H1 (cell line): ENCODE measurements around the gene COL2A1. TPM values are rescaled to one million over a fixed set of nuclear protein-coding genes. Genes with fewer than 3 reads are reported as not detected.
A peak's percentile ranks its signal among the peaks of the same experiment; 100 is the strongest.

ENCODE experiments used
- CTCF ChIA-PET: fragments of 300-600 bp; sonication (Branson Sonifier 250); formaldehyde crosslinking; loops from one replicate; lab custom pipeline; 2021; ENCODE audit not compliant: partially characterized antibody; lab: Charles Lee
- POLR2A ChIA-PET: fragments of 300-600 bp; sonication (Branson Sonifier 250); formaldehyde crosslinking; loops from one replicate; lab custom pipeline; 2021; ENCODE audit warnings: inconsistent platforms; ENCODE audit not compliant: partially characterized antibody; lab: Charles Lee
- DNase-seq, 2 experiments: peaks; one replicate each; pipeline versions ENCODE4 v3.0.0 to v3.0.0-alpha.2; 2010 to 2022; ENCODE audit warnings: low spot score in 2 of 2, low read depth in 1 of 2, mixed read lengths in 1 of 2
- FAIRE-seq: peaks from 2 replicates; lab custom pipeline; 2011; peaks lifted over from hg19 to GRCh38; lab: Jason Lieb, UNC
- H2AFZ ChIP-seq: 2 replicates; pipeline ENCODE4 v1.8.1; 2012; ENCODE audit warnings: low read length, inconsistent platforms
- H2AK5ac ChIP-seq: 2 replicates; pipeline ENCODE4 v1.6.1; 2013; ENCODE audit warnings: low read depth, low read length
- H2BK120ac ChIP-seq: replicated peaks from 2 replicates; pipeline ENCODE3; 2013; ENCODE audit warnings: low read depth, low read length, inconsistent platforms
- H2BK12ac ChIP-seq: 2 replicates; pipeline ENCODE4 v1.6.1; 2013; ENCODE audit warnings: low read depth, low read length
- H2BK15ac ChIP-seq: 2 replicates; pipeline ENCODE4 v1.6.1; 2013; ENCODE audit warnings: low read length
- H2BK20ac ChIP-seq: 2 replicates; pipeline ENCODE4 v1.6.1; 2013; ENCODE audit warnings: low read length
- H2BK5ac ChIP-seq: 2 replicates; pipeline ENCODE4 v1.6.1; 2013; ENCODE audit warnings: low read depth, low read length
- H3K14ac ChIP-seq: 2 replicates; pipeline ENCODE4 v1.6.1; 2013; ENCODE audit warnings: inconsistent platforms; ENCODE audit not compliant: insufficient read length
- H3K18ac ChIP-seq: 2 replicates; pipeline ENCODE4 v1.6.1; 2013; ENCODE audit warnings: low read length; ENCODE audit errors: extremely low read depth
- H3K23ac ChIP-seq: 2 replicates; pipeline ENCODE4 v1.6.1; 2013; ENCODE audit warnings: inconsistent platforms; ENCODE audit not compliant: insufficient read length
- H3K23me2 ChIP-seq: 2 replicates; pipeline ENCODE4 v1.6.1; 2013; ENCODE audit warnings: low read depth, low read length
- H3K27ac ChIP-seq: 2 replicates; pipeline ENCODE4 v1.6.1; 2011; ENCODE audit warnings: low read depth, low read length, inconsistent platforms
- H3K27me3 ChIP-seq, 4 experiments: replicated peaks in 1 of 4; 1 replicate in 1 of 4; 2 replicates in 3 of 4; pipeline versions ENCODE4 v1.6.1 to v1.8.1; 2011 to 2013; ENCODE audit warnings: low read length in 3 of 4, mild to moderate bottlenecking in 3 of 4, inconsistent platforms in 2 of 4, mixed read lengths in 2 of 4, moderate library complexity in 1 of 4; ENCODE audit not compliant: control insufficient read depth in 3 of 4, insufficient read depth in 3 of 4; ENCODE audit errors: extremely low read depth in 1 of 4
- H3K36me3 ChIP-seq, 4 experiments: 2 replicates each; pipeline versions ENCODE4 v1.6.1 to v1.8.1; 2011 to 2013; ENCODE audit warnings: mild to moderate bottlenecking in 4 of 4, low read length in 3 of 4, moderate library complexity in 2 of 4, control low read depth in 1 of 4, inconsistent platforms in 1 of 4; ENCODE audit not compliant: insufficient read depth in 4 of 4, control insufficient read depth in 2 of 4
- H3K4ac ChIP-seq: replicated peaks from 2 replicates; pipeline ENCODE3; 2013; ENCODE audit warnings: low read length, low read depth, mixed read lengths, inconsistent platforms; ENCODE audit not compliant: insufficient read length
- H3K4me1 ChIP-seq, 4 experiments: replicated peaks in 1 of 4; 1 replicate in 1 of 4; 2 replicates in 3 of 4; pipeline versions ENCODE4 v1.6.1 to v1.8.1; 2011 to 2013; ENCODE audit warnings: low read length in 3 of 4, inconsistent platforms in 2 of 4, mixed read lengths in 1 of 4; ENCODE audit not compliant: insufficient read depth in 4 of 4, control insufficient read depth in 3 of 4
- H3K4me2 ChIP-seq, 2 experiments: 2 replicates each; pipeline versions ENCODE4 v1.6.1 to v1.8.1; 2011 to 2013; ENCODE audit warnings: low read depth in 2 of 2, low read length in 2 of 2, control low read depth in 1 of 2, inconsistent platforms in 1 of 2, mild to moderate bottlenecking in 1 of 2; ENCODE audit not compliant: insufficient read depth in 1 of 2
- H3K4me3 ChIP-seq, 4 experiments: fragments of 200-600, 300-600 bp in 1 of 4; sonication (generic), shearing (Covaris generic), sonication (Bioruptor Twin) in 1 of 4; 2 replicates each; pipeline versions ENCODE4 v1.5.1 to v1.8.1; 2011 to 2016; ENCODE audit warnings: low read length in 4 of 4, low read depth in 3 of 4, control low read depth in 2 of 4, inconsistent platforms in 2 of 4, mild to moderate bottlenecking in 2 of 4, mixed read lengths in 1 of 4, moderate library complexity in 1 of 4; ENCODE audit not compliant: insufficient read depth in 2 of 4; ENCODE audit errors: extremely low read depth in 1 of 4
- H3K56ac ChIP-seq: replicated peaks from 2 replicates; pipeline ENCODE3; 2013; ENCODE audit warnings: low read depth, mild to moderate bottlenecking, mixed read lengths, low read length, inconsistent platforms; ENCODE audit not compliant: insufficient read length
- H3K79me1 ChIP-seq: 2 replicates; pipeline ENCODE4 v1.6.1; 2013; ENCODE audit warnings: low read depth, low read length, control low read depth
- H3K79me2 ChIP-seq, 2 experiments: 2 replicates each; pipeline versions ENCODE4 v1.6.1 to v1.8.1; 2012 to 2013; ENCODE audit warnings: low read length in 2 of 2, mild to moderate bottlenecking in 2 of 2, inconsistent platforms in 1 of 2; ENCODE audit not compliant: insufficient read depth in 2 of 2, control insufficient read depth in 1 of 2
- H3K9ac ChIP-seq, 4 experiments: replicated peaks in 1 of 4; 1 replicate in 1 of 4; 2 replicates in 3 of 4; pipeline versions ENCODE4 v1.6.1 to v1.8.1; 2011 to 2013; ENCODE audit warnings: low read depth in 3 of 4, low read length in 3 of 4, control low read depth in 2 of 4, mild to moderate bottlenecking in 2 of 4, moderate library complexity in 2 of 4, inconsistent platforms in 1 of 4; ENCODE audit errors: extremely low read depth in 1 of 4
- H3K9me3 ChIP-seq, 2 experiments: 2 replicates each; pipeline versions ENCODE4 v1.6.1 to v1.8.1; 2012 to 2013; ENCODE audit warnings: mild to moderate bottlenecking in 2 of 2, moderate library complexity in 2 of 2, control low read depth in 1 of 2, inconsistent platforms in 1 of 2, low read depth in 1 of 2, low read length in 1 of 2, mixed read lengths in 1 of 2; ENCODE audit not compliant: insufficient read depth in 2 of 2
- H4K20me1 ChIP-seq, 2 experiments: replicated peaks in 1 of 2; 2 replicates each; pipeline versions ENCODE3 to v1.8.1; 2011 to 2013; ENCODE audit warnings: inconsistent platforms in 2 of 2, low read length in 2 of 2, mild to moderate bottlenecking in 1 of 2; ENCODE audit not compliant: insufficient read depth in 2 of 2, control insufficient read depth in 1 of 2
- H4K5ac ChIP-seq: 2 replicates; pipeline ENCODE4 v1.6.1; 2013; ENCODE audit warnings: low read length, low read depth, mixed read lengths, inconsistent platforms; ENCODE audit not compliant: insufficient read length
- H4K8ac ChIP-seq: 2 replicates; pipeline ENCODE4 v1.8.0; 2013; ENCODE audit warnings: mild to moderate bottlenecking, moderate library complexity, low read length, inconsistent platforms; ENCODE audit not compliant: insufficient read depth; ENCODE audit errors: extremely low read depth
- H4K91ac ChIP-seq: replicated peaks from 2 replicates; pipeline ENCODE3; 2013; ENCODE audit warnings: low read length, mixed read lengths, inconsistent platforms; ENCODE audit not compliant: insufficient read length
- CTBP2 ChIP-seq: IDR thresholded peaks from 2 replicates; pipeline ENCODE4 v1.7.0; 2011; ENCODE audit warnings: borderline replicate concordance, mild to moderate bottlenecking, moderate library complexity, mixed read lengths, low read length; ENCODE audit not compliant: insufficient read depth, insufficient read length
- FOSL1 ChIP-seq: IDR thresholded peaks from 2 replicates; pipeline ENCODE4 v1.6.1; 2011; ENCODE audit warnings: mild to moderate bottlenecking, low read depth, low read length, moderate library complexity; ENCODE audit not compliant: insufficient read depth
- MAFK ChIP-seq: IDR thresholded peaks from 2 replicates; pipeline ENCODE4 v1.6.1; 2012; ENCODE audit warnings: low read depth, mild to moderate bottlenecking, improper control_type of control experiment, low read length
- POLR2AphosphoS5 ChIP-seq: IDR thresholded peaks from 2 replicates; pipeline ENCODE4 v1.6.1; 2011; ENCODE audit warnings: low read depth, low read length
- WGBS, 2 experiments: shearing (Covaris generic) in 1 of 2; methylation state at CpG; one replicate each; pipeline versions ENCODE4 v1.1.6 to v1.1.7; 2013 to 2015; ENCODE audit warnings: low lambda C conversion rate in 2 of 2, mixed read lengths in 2 of 2, inconsistent platforms in 1 of 2, low coverage in 1 of 2, missing lambda C conversion rate in 1 of 2; ENCODE audit not compliant: insufficient replicate concordance in 2 of 2, insufficient coverage in 1 of 2, insufficient read length in 1 of 2; ENCODE audit errors: extremely low coverage in 1 of 2, missing lambda C conversion rate in 1 of 2; 5-methylcytosine and 5-hydroxymethylcytosine counted together
- polyA plus RNA-seq, 7 experiments: library from polyadenylated mRNA; depleted of rRNA in 3 of 7; stranded (reverse) in 5 of 7; unstranded in 2 of 7; fragments of >200 nt in 5 of 7; fragments of 200-250 nt in 2 of 7; gene quantifications; 1 replicate in 5 of 7; 2 replicates in 1 of 7; 4 replicates in 1 of 7; pipeline versions ENCODE4 v1.2.1 to v1.2.3, GENCODE V29; 2011 to 2013; ENCODE audit warnings: missing spikeins in 2 of 7, mixed read lengths in 2 of 7
- total RNA-seq: library from RNA; stranded (reverse); fragmentation: NEBNext Ultra II Directional; extraction: Animal tissue kit (Norgen Biotek cat#: 25700); gene quantifications from 2 replicates; pipeline ENCODE4 v1.2.1, GENCODE V29; 2021
- TF ChIP-seq, protein P1 (sequence below): IDR thresholded peaks from 2 replicates; pipeline ENCODE4 v1.6.1; 2012; ENCODE audit warnings: inconsistent platforms

COL2A1 gene
- total and polyA plus RNA-seq, 2 of the 8 experiments (the other 6 are each of a cell fraction or from before 2014, with no cell fraction given): 4.2 to 14.6 TPM

GRCh38 chr12:47954467-47955045 is 49.7 kb downstream of the COL2A1 start:
- DNase-seq (no peak), FAIRE-seq (no peak)
- no peak overlapping the region for H2BK20ac ChIP-seq
- CTCF ChIA-PET: interaction anchor here (0.9 to 8.1 kb wide), 8 partner anchors 9 to 239 kb away, joined by 3 to 82 read pairs (median 4); partner anchors contain the start of genes TMEM106C and VDR
- no peak overlapping the region for H2AFZ ChIP-seq
- H3K14ac ChIP-seq: no peak overlapping the region
- no peaks in the 10 kb centered on the region for H3K36me3 ChIP-seq
- no peaks in the 10 kb centered on the region for H3K27me3 ChIP-seq
- H4K20me1 ChIP-seq: no peaks in the 10 kb centered on the region
- H3K4ac ChIP-seq: no peak overlapping the region
- no peak overlapping the region for H2BK120ac ChIP-seq
- no peak overlapping the region for H3K23ac ChIP-seq
- H3K4me1 ChIP-seq: no peaks in the 10 kb centered on the region; a peak in 1 of 7 replicates
- no peak overlapping the region for H3K27ac ChIP-seq
- H3K79me2 ChIP-seq: no peaks in the 10 kb centered on the region
- H2BK12ac ChIP-seq: no peak overlapping the region
- no peak overlapping the region for H3K18ac ChIP-seq
- H2BK15ac ChIP-seq: 0 out of 2 replicates have a peak overlapping the region, but pooled peaks have one; percentile 40
- H3K9ac ChIP-seq: no peak overlapping the region
- H3K4me2 ChIP-seq: no peak overlapping the region
- 85% methylated on average over 4 of the region's 4 CpGs; no CpG with 5 or more reads in 1 of the 2 experiments for WGBS, 2 experiments
- POLR2A ChIA-PET: no interaction called here
- H3K23me2 ChIP-seq: no peaks in the 10 kb centered on the region
- no peak overlapping the region for H3K4me3 ChIP-seq
- no peaks in the 10 kb centered on the region for H3K79me1 ChIP-seq
- peaks cover 17 to 19% of the 10 kb centered on the region in 2 experiments for H3K9me3 ChIP-seq
- no peak overlapping the region for H4K91ac ChIP-seq
- no peak overlapping the region; the same call in 1 of the 2 replicates for H2BK5ac ChIP-seq
- no peak overlapping the region for H2AK5ac ChIP-seq
- H4K8ac ChIP-seq: no peak overlapping the region
- no peak overlapping the region for H3K56ac ChIP-seq
- TF ChIP-seq POLR2AphosphoS5 (no peak), CTBP2 (no peak), FOSL1 (no peak), MAFK (no peak)
- TF ChIP-seq, protein P1, sequence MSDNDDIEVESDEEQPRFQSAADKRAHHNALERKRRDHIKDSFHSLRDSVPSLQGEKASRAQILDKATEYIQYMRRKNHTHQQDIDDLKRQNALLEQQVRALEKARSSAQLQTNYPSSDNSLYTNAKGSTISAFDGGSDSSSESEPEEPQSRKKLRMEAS: no peak
- H4K5ac ChIP-seq: no peak overlapping the region
